ENCODE measurements around the gene MORC2. TPM values are rescaled to one million over a fixed set of nuclear protein-coding genes. Genes with fewer than 3 reads are reported as not detected.

The MORC2 gene
- total RNA-seq, 2 experiments from 2014 or later, result 30.2 to 30.8 TPM

GRCh38 chr22:30881361-30882183 lies 87.0 kb downstream of the MORC2 start:
- CTCF ChIA-PET, result no interaction called here

GRCh38 chr22:30880847-30881246 lies 87.7 kb downstream of the MORC2 start:
- POLR2A ChIA-PET, result no interaction called here
- CTCF ChIA-PET, result no interaction called here

More at GRCh38 chr22:30881361-30882183, 87.0 kb downstream of the MORC2 start:
- POLR2A ChIA-PET, result no interaction called here

GRCh38 chr22:30880181-30880601 lies 88.4 kb downstream of the MORC2 start:
- CTCF ChIA-PET, result no interaction called here
- POLR2A ChIA-PET, result no interaction called here

- POLR2A ChIA-PET, result no interaction called here
- CTCF ChIA-PET, result no interaction called here
Observed at GRCh38 chr22:30879415-30879797, 89.2 kb downstream of the MORC2 start.

GRCh38 chr22:30878516-30879414 lies 89.8 kb downstream of the MORC2 start:
- ChIA-PET POLR2A (no interaction called here), CTCF (no interaction called here)

GRCh38 chr22:30877662-30878515 lies 90.7 kb downstream of the MORC2 start:
- CTCF ChIA-PET, result no interaction called here

GRCh38 chr22:30876915-30877553 lies 91.5 kb downstream of the MORC2 start:
- CTCF ChIA-PET, result no interaction called here

More at GRCh38 chr22:30877662-30878515, 90.7 kb downstream of the MORC2 start:
- POLR2A ChIA-PET, result no interaction called here

GRCh38 chr22:30876221-30876751 lies 92.3 kb downstream of the MORC2 start:
- ChIA-PET CTCF (no interaction called here), POLR2A (no interaction called here)

More at GRCh38 chr22:30876915-30877553, 91.5 kb downstream of the MORC2 start:
- POLR2A ChIA-PET, result no interaction called here

- ChIA-PET POLR2A (no interaction called here), CTCF (no interaction called here)
Observed at GRCh38 chr22:30875481-30876215, 92.9 kb downstream of the MORC2 start.

Other genes starting within 250 kb of the MORC2 start
- 10 to 100 TPM; 42.7 to 44.9 TPM for gene TUG1, start 491 bp upstream of the MORC2 start, total RNA-seq
- gene SMTN, start 112.5 kb upstream of the MORC2 start, total RNA-seq, result 10 to 100 TPM; 17.6 to 18.2 TPM
- gene SELENOM, start 138.8 kb upstream of the MORC2 start, total RNA-seq, result 1 to 10 TPM; 7.4 to 8.0 TPM
- gene INPP5J, start 154.2 kb upstream of the MORC2 start, total RNA-seq, result under 1 TPM in 1 of 2 experiments, not detected in 1; 0.15 TPM
- not detected for gene PLA2G3, start 171.7 kb upstream of the MORC2 start, total RNA-seq
- 10 to 100 TPM; 24.8 to 25.7 TPM for gene RNF185, start 191.4 kb upstream of the MORC2 start, total RNA-seq
- gene LIMK2, start 243.5 kb upstream of the MORC2 start, total RNA-seq, result 10 to 100 TPM; 27.2 to 27.8 TPM

Measured in activated CD8-positive, alpha-beta memory T cell treated with anti-CD3 and anti-CD28 coated beads for 36 hours (primary cell).